HG02943 (cell line): ENCODE data around the gene LMO7.
A peak's percentile ranks its signal among the peaks of the same experiment; 100 is the strongest.

Source experiments
- ATAC-seq: cut with Tn5 transposase; IDR thresholded peaks from one replicate; pipeline ENCODE4 v1.9.1; 2021; ENCODE audit warnings: mild to moderate bottlenecking, low read depth, moderate library complexity; ENCODE audit not compliant: unreplicated experiment

The LMO7 gene

GRCh38 chr13:75635828-75636435 lies at the start of gene LMO7:
LMO7 (plus strand) TSS chr13:75636330; CDS start chr13:75636658, 328 bp downstream.
- peak; percentile 52 for ATAC-seq

DNA sequence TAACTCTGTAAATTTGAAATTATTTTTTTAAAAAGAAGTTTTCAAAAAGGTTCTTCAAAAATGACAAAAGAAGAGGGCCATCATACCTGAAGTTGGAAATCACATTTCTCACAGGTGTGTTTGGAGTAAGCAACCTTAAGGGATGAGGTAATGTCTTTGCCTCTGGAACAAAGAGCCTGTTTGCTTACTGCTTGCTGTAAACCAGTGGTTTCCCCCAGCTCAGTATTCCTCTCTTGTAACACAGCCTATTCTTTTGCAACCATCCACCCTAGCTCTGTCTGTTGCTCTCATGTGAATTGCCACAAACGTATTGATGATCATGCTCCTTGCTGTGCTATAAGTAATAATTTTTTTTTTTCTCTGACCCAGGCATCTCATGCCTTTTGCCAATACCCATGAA lies 48.5 kb upstream of the LMO7 start:
- ATAC-seq: no peak

GRCh38 chr13:75596657-75597182 lies 39.4 kb upstream of the LMO7 start:
- no peak for ATAC-seq

DNA sequence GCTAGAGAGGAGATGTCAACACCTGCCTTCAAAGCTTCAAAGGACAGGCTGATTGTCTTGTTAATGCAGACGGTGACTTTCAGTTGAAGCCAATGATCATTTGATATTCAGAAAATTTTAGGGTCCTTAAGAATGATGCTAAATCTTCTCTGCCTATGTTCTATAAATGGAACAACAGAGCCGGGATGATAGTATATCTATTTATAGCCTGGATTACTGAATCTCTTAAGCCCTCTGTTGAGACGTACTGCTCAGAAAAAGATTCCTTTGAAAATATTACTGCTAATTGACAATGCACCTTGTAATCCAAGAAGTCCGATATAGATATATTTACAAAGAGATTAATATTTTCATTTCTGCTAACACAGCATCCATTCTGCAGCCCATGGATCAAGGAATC lies 35.8 kb upstream of the LMO7 start:
- no peak for ATAC-seq

- ATAC-seq: no peak
Observed at GRCh38 chr13:75603038-75603437, 33.1 kb upstream of the LMO7 start.

- no peak for ATAC-seq
Observed at GRCh38 chr13:75607447-75607846, 28.7 kb upstream of the LMO7 start.

- no peak for ATAC-seq
Observed at GRCh38 chr13:75610466-75610865, 25.7 kb upstream of the LMO7 start.

DNA sequence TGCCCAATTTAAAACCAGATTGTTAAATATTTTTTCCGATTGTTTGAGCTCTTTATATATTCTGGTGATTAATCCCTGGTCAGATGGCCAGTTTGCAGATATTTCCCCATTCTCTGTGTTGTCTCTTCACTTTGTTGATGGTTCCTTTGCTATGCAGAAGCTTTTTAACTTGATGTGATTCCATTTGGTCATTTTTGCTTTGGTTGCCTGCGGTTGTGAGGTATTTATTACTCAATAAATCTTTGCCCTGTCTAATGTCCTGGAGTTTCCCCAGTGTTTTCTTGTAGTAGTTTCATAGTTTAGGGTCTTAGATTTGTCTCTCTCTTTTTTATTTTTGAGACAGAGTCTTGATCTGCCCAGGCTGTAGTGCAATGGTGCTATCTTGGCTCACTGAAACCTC lies 23.8 kb upstream of the LMO7 start:
- no peak for ATAC-seq

DNA sequence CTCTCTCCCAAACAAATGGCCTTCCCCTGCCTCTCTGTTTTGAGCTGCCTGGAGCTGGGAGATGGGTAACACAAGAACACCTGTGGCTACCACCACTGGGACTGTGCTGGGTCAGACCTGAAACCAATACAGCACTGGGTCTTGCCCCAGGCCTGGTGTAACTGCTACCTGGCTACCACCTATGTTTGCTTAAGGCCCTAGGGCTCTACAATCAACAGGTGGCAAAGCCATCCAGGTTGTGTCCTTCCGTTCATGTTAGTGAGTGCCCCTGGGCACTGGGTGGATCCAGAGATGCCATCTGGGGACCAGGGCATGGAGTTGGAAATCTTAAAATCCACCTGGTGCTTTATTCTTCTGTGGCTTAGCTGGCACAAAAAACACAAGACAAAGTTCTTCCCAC lies 18.9 kb upstream of the LMO7 start:
- no peak for ATAC-seq

- no peak for ATAC-seq
Observed at GRCh38 chr13:75618308-75618707, 17.8 kb upstream of the LMO7 start.

GRCh38 chr13:75620020-75620419 lies 16.1 kb upstream of the LMO7 start:
- ATAC-seq: no peak

- ATAC-seq: no peak
Observed at GRCh38 chr13:75621147-75621546, 15.0 kb upstream of the LMO7 start.

- ATAC-seq: no peak
Observed at GRCh38 chr13:75628801-75629200, 7.3 kb upstream of the LMO7 start.

DNA sequence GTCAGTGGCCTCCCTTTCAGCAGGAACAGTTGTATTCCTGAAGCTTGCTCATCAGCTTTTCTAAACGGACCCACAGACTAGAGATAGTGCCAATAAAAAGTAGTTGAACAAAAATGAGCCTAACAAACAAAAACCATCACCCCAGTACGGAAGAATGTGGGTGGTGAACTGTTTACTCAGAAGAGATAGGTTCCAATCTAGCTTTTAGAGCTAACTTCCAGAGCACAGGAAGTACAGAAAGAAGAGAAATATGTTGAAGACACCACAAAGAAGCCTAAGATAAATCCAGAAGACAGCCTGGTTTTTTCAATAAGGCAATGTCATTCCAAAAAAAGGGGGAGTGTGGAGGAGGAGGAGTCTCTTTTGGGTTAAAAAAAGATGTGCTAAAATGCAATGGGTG lies 2.8 kb upstream of the LMO7 start:
- ATAC-seq: no peak

DNA sequence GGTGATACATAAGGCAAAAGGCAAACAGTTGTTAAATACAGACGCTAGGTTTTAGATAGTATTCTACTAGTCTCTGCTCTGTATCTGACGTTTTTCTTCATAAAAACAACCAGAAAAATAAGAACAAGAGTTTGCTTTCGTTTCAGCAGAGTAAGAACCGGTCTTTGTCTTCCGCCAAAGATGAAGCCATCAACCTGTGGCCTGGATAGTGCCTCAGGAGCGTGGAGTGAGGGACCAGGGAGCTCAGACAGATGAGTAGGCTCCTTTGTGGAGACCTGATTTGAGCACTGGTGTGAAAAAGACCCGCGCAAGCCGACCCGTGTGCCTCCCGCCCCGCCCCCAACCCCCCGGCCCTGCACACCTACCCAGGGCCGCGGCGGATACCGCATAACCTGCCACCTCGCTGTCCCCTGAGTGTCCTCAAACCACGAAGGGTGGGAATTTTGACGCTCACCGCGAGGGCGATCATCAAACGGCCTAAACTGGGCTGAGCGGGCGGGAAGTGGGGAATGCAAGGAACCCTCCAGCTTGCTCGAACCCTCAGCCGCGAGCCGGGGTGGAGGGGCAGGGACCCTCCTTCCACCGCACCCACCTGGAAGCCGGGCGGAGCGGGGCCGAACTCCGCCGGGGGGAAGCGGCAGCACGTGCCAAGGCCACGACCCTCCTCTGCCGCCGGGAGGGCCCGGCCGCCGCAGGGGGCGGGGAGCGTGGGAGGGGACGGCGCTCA lies 866 bp upstream of the LMO7 start:
- no peak for ATAC-seq

GRCh38 chr13:75636436-75637180 lies 478 bp downstream of the LMO7 start:
- ATAC-seq: peak; percentile 59

DNA sequence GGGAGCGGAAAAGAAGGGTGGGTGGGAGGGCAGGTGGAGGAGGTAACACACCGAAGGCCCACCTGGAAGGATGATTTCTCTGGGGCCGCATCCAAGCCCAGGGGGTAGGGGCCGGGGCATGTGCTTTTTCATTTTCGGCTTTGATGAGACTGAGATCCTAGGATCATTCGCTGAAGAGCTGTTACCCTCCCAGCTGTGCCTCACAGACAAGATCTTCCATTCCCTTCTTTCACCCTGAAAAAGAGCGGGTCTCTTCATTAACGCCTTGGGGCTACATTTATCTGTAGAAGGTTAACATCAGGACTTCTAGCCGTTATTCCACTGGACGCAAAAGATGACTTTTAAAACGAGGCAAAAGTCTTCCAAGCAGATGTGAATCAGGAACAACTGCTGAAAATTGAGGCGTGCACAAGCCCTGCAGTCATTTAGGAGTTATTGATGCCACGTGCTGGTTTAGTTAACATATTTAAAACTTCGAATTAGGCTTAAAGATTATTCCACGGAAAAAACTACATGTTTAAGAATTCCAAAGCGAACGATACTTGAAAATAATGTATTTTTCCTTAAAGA lies 1.1 kb downstream of the LMO7 start:
- ATAC-seq: no peak

- no peak for ATAC-seq
Observed at GRCh38 chr13:75639454-75639853, 3.3 kb downstream of the LMO7 start.

GRCh38 chr13:75641026-75641425 lies 4.9 kb downstream of the LMO7 start:
- no peak for ATAC-seq

GRCh38 chr13:75643182-75643581 lies 7.1 kb downstream of the LMO7 start:
- no peak for ATAC-seq

DNA sequence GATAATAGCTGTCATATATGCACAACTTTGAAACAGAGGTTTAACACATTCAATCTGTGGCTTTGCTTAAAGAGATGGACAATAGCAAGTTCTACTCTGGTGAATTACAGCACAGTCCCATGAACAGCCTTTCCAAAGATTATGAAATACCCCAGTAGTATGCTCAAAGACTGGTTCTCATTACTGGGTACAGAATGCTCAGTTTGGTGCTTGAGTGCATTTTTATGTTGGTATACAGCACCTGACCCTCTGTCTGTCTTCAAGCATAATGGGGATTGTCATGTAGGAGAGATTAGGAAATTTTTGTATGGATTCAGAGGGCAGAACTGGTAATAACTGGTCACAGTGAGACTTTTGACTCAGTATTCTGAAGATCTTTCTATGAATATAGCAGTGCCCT lies 7.6 kb downstream of the LMO7 start:
- no peak for ATAC-seq
